HEK293 (cell line): ENCODE measurements around the gene WDR38.

Experiments
- CTCF ChIA-PET: fragments of 350-600 bp; formaldehyde crosslinking; extraction: SDS; loops from one replicate; lab custom pipeline; 2021; ENCODE audit warnings: antibody characterized with exemption; lab: Yijun Ruan, JAX
- POLR2A ChIA-PET: fragments of 300-600 bp; formaldehyde crosslinking; extraction: SDS; loops from one replicate; lab custom pipeline; 2020; ENCODE audit warnings: antibody characterized with exemption, inconsistent platforms; lab: Yijun Ruan, JAX
- H3K27ac ChIP-seq: fragments of 200-500 bp; sonication (Bioruptor generic); 2 replicates; pipeline ENCODE4 v1.5.1; 2014; ENCODE audit warnings: low read depth, low read length, control low read depth, inconsistent platforms; ENCODE audit errors: extremely low read depth
- H3K36me3 ChIP-seq, 2 experiments: fragments of 200-500 bp in 1 of 2; sonication (Bioruptor generic) in 1 of 2; 1 replicate in 1 of 2; 2 replicates in 1 of 2; pipeline ENCODE4 v1.5.1; 2014 to 2017; ENCODE audit warnings: inconsistent platforms in 2 of 2, low read length in 2 of 2; ENCODE audit not compliant: control insufficient read depth in 2 of 2, insufficient read depth in 1 of 2
- H3K4me1 ChIP-seq: fragments of 200-500 bp; sonication (Bioruptor generic); 2 replicates; pipeline ENCODE4 v1.5.1; 2014; ENCODE audit warnings: mild to moderate bottlenecking, low read length, inconsistent platforms; ENCODE audit not compliant: control insufficient read depth, insufficient read depth
- H3K4me3 ChIP-seq: 2 replicates; pipeline ENCODE4 v1.5.1; 2011; ENCODE audit warnings: low read depth, mild to moderate bottlenecking, control low read depth, low read length, moderate library complexity
- H3K9me3 ChIP-seq: fragments of 200-500 bp; sonication (Bioruptor generic); 2 replicates; pipeline ENCODE4 v1.5.1; 2014; ENCODE audit warnings: low read depth, low read length, inconsistent platforms; ENCODE audit not compliant: control insufficient read depth, insufficient read depth
- EGR2 ChIP-seq: fragments of 450-650 bp; formaldehyde crosslinking; IDR thresholded peaks from 2 replicates; pipeline ENCODE4 v1.5.1; 2016; ENCODE audit warnings: low read depth, missing biosample characterization, missing genetic modification characterization
- KLF10 ChIP-seq: fragments of 450-650 bp; IDR thresholded peaks from 2 replicates; pipeline ENCODE4 v1.5.1; 2018; ENCODE audit warnings: missing biosample characterization, mild to moderate bottlenecking, missing genetic modification characterization
- MZF1 ChIP-seq: fragments of 450-650 bp; formaldehyde crosslinking; IDR thresholded peaks from 2 replicates; pipeline ENCODE4 v1.5.1; 2017; ENCODE audit warnings: missing biosample characterization, missing genetic modification characterization, borderline replicate concordance
- ZBTB1 ChIP-seq: fragments of 450-650 bp; formaldehyde crosslinking; IDR thresholded peaks from 2 replicates; pipeline ENCODE4 v1.5.1; 2016; ENCODE audit warnings: missing biosample characterization, missing genetic modification characterization
- ZFHX2 ChIP-seq: fragments of 450-650 bp; formaldehyde crosslinking; conservative IDR thresholded peaks from 2 replicates; pipeline ENCODE4 v1.5.1; 2016; ENCODE audit warnings: missing biosample characterization, missing genetic modification characterization
- ZNF169 ChIP-seq: fragments of 450-650 bp; formaldehyde crosslinking; IDR thresholded peaks from 2 replicates; pipeline ENCODE4 v1.5.1; 2016; ENCODE audit warnings: missing biosample characterization, missing genetic modification characterization
- ZNF514 ChIP-seq: fragments of 450-650 bp; formaldehyde crosslinking; IDR thresholded peaks from 2 replicates; pipeline ENCODE4 v1.5.1; 2016; ENCODE audit warnings: missing biosample characterization, missing genetic modification characterization
- ZNF600 ChIP-seq: fragments of 450-650 bp; formaldehyde crosslinking; IDR thresholded peaks from 2 replicates; pipeline ENCODE4 v1.5.1; 2016; ENCODE audit warnings: missing biosample characterization, missing genetic modification characterization
- ZNF623 ChIP-seq: fragments of 450-650 bp; formaldehyde crosslinking; IDR thresholded peaks from 2 replicates; pipeline ENCODE4 v1.5.1; 2016; ENCODE audit warnings: missing biosample characterization, missing genetic modification characterization
- ZNF626 ChIP-seq: fragments of 450-650 bp; sonication (Bioruptor Pico); formaldehyde crosslinking; IDR thresholded peaks from 2 replicates; pipeline ENCODE4 v1.5.1; 2018; ENCODE audit warnings: missing biosample characterization, missing genetic modification characterization, inconsistent platforms
- ZNF785 ChIP-seq: fragments of 450-650 bp; formaldehyde crosslinking; IDR thresholded peaks from 2 replicates; pipeline ENCODE4 v1.5.1; 2016; ENCODE audit warnings: missing biosample characterization, missing genetic modification characterization
- TF ChIP-seq, protein P1 (sequence below): fragments of 450-650 bp; formaldehyde crosslinking; conservative IDR thresholded peaks from 2 replicates; pipeline ENCODE4 v1.5.1; 2016; ENCODE audit warnings: low read depth, missing biosample characterization, missing genetic modification characterization
- TF ChIP-seq, protein P2 (sequence below): fragments of 450-650 bp; formaldehyde crosslinking; IDR thresholded peaks from 2 replicates; pipeline ENCODE4 v1.5.1; 2016; ENCODE audit warnings: missing biosample characterization, missing genetic modification characterization
- TF ChIP-seq, protein P3 (sequence below): fragments of 450-650 bp; formaldehyde crosslinking; IDR thresholded peaks from 2 replicates; pipeline ENCODE4 v1.5.1; 2017; ENCODE audit warnings: missing biosample characterization, missing genetic modification characterization
- TF ChIP-seq, protein P4 (sequence below): fragments of 450-650 bp; formaldehyde crosslinking; IDR thresholded peaks from 2 replicates; pipeline ENCODE4 v1.5.1; 2017; ENCODE audit warnings: missing biosample characterization, missing genetic modification characterization
- TF ChIP-seq, protein P5 (sequence below): fragments of 450-650 bp; formaldehyde crosslinking; IDR thresholded peaks from 2 replicates; pipeline ENCODE4 v1.5.1; 2016; ENCODE audit warnings: missing biosample characterization, missing genetic modification characterization
- TF ChIP-seq, protein P6 (sequence below): fragments of 450-650 bp; formaldehyde crosslinking; IDR thresholded peaks from 2 replicates; pipeline ENCODE4 v1.5.1; 2016; ENCODE audit warnings: missing biosample characterization, missing genetic modification characterization, borderline replicate concordance

Gene WDR38

DNA sequence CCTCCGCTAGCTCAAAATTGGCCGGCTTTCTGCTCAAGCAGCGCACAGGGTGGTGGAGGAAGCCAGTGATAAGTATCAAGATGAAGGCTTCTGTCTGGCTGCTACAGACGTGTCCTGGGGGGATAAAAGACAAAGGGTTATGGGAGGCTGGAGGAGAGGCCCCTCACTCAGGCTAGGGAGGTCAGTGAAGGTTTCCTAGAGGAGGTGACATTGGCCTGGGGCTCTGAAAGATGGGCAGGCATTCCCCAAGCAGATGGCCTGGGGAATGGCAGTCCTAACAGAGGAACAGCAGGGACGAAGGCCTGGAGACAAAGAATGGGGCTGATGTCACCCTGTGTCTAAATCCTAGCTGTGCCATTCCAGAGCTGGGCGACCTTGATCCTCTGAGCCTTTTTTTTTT is 44.0 kb upstream of the WDR38 start:
- ChIA-PET POLR2A (interaction anchor here (1.5 kb wide), 1 partner anchor 10 kb away, joined by 5 read pairs; no protein-coding TSS in a partner anchor), CTCF (interaction anchor here (0.6 to 10.0 kb wide), 4 partner anchors 13 to 390 kb away, joined by 4 to 97 read pairs (median 42); partner anchors contain the start of genes NR6A1, OLFML2A and WDR38)
- H3K27ac ChIP-seq: no peak overlapping the region

DNA sequence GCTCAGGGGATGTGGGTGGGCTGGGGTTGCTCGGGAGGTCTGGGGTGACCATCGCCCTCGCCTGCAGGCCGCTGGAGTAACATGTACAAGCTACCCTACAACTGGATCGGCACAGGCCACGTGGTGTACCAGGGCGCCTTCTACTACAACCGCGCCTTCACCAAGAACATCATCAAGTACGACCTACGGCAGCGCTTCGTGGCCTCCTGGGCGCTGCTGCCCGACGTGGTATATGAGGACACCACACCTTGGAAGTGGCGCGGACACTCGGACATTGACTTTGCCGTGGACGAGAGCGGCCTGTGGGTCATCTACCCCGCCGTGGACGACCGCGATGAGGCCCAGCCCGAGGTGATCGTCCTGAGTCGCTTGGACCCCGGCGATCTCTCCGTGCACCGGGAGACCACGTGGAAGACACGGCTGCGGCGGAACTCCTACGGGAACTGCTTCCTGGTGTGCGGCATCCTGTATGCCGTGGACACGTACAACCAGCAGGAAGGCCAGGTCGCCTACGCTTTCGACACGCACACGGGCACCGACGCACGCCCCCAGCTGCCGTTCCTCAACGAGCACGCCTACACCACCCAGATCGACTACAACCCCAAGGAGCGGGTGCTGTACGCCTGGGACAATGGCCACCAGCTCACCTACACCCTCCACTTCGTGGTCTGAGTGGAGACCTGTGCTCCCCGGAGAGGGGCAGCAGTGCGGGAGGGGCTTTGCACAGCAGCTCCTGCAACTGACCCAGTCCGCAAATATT is 43.3 kb upstream of the WDR38 start:
- ChIA-PET CTCF (interaction anchor here (0.6 to 10.0 kb wide), 6 partner anchors 15 to 391 kb away, joined by 3 to 97 read pairs (median 6); partner anchors contain the start of genes NR6A1, OLFML2A and WDR38), POLR2A (interaction anchor here (0.7 to 3.0 kb wide), 10 partner anchors 9 to 47 kb away, joined by 3 to 12 read pairs (median 6); partner anchors contain the start of genes NR6A1, OLFML2A and WDR38)
- Histone ChIP-seq H3K4me3 (no peak overlapping the region), H3K36me3 (no peaks in the 10 kb centered on the region), H3K4me1 (0 out of 2 replicates have a peak, but pooled peaks cover 3% of the 10 kb centered on the region), H3K27ac (no peak overlapping the region), H3K9me3 (no peaks in the 10 kb centered on the region)
- TF ChIP-seq, protein P1, sequence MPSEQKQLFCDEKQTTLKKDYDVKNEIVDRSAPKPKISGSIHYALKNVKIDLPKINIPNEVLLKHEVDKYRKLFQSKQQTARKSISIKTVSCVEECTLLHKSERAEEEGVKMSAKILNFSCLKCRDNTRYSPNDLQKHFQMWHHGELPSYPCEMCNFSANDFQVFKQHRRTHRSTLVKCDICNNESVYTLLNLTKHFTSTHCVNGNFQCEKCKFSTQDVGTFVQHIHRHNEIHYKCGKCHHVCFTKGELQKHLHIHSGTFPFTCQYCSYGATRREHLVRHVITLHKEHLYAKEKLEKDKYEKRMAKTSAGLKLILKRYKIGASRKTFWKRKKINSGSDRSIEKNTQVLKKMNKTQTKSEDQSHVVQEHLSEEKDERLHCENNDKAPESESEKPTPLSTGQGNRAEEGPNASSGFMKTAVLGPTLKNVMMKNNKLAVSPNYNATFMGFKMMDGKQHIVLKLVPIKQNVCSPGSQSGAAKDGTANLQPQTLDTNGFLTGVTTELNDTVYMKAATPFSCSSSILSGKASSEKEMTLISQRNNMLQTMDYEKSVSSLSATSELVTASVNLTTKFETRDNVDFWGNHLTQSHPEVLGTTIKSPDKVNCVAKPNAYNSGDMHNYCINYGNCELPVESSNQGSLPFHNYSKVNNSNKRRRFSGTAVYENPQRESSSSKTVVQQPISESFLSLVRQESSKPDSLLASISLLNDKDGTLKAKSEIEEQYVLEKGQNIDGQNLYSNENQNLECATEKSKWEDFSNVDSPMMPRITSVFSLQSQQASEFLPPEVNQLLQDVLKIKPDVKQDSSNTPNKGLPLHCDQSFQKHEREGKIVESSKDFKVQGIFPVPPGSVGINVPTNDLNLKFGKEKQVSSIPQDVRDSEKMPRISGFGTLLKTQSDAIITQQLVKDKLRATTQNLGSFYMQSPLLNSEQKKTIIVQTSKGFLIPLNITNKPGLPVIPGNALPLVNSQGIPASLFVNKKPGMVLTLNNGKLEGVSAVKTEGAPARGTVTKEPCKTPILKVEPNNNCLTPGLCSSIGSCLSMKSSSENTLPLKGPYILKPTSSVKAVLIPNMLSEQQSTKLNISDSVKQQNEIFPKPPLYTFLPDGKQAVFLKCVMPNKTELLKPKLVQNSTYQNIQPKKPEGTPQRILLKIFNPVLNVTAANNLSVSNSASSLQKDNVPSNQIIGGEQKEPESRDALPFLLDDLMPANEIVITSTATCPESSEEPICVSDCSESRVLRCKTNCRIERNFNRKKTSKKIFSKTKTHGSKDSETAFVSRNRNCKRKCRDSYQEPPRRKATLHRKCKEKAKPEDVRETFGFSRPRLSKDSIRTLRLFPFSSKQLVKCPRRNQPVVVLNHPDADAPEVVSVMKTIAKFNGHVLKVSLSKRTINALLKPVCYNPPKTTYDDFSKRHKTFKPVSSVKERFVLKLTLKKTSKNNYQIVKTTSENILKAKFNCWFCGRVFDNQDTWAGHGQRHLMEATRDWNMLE (tag by site-specific recombination): no peak
- no peak for TF ChIP-seq ZNF514 (tag by site-specific recombination)
- no peak for TF ChIP-seq ZNF600 (tag by site-specific recombination)
- TF ChIP-seq, protein P2, sequence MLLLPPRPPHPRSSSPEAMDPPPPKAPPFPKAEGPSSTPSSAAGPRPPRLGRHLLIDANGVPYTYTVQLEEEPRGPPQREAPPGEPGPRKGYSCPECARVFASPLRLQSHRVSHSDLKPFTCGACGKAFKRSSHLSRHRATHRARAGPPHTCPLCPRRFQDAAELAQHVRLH (tag by site-specific recombination): no peak
- no peak for TF ChIP-seq KLF10 (tag by site-specific recombination)
- no peak for TF ChIP-seq ZNF785 (tag by site-specific recombination)
- TF ChIP-seq, protein P3, sequence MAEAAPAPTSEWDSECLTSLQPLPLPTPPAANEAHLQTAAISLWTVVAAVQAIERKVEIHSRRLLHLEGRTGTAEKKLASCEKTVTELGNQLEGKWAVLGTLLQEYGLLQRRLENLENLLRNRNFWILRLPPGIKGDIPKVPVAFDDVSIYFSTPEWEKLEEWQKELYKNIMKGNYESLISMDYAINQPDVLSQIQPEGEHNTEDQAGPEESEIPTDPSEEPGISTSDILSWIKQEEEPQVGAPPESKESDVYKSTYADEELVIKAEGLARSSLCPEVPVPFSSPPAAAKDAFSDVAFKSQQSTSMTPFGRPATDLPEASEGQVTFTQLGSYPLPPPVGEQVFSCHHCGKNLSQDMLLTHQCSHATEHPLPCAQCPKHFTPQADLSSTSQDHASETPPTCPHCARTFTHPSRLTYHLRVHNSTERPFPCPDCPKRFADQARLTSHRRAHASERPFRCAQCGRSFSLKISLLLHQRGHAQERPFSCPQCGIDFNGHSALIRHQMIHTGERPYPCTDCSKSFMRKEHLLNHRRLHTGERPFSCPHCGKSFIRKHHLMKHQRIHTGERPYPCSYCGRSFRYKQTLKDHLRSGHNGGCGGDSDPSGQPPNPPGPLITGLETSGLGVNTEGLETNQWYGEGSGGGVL (tag by site-specific recombination): no peak
- no peak for TF ChIP-seq ZBTB1 (tag by site-specific recombination)
- TF ChIP-seq, protein P4, sequence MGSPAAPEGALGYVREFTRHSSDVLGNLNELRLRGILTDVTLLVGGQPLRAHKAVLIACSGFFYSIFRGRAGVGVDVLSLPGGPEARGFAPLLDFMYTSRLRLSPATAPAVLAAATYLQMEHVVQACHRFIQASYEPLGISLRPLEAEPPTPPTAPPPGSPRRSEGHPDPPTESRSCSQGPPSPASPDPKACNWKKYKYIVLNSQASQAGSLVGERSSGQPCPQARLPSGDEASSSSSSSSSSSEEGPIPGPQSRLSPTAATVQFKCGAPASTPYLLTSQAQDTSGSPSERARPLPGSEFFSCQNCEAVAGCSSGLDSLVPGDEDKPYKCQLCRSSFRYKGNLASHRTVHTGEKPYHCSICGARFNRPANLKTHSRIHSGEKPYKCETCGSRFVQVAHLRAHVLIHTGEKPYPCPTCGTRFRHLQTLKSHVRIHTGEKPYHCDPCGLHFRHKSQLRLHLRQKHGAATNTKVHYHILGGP (tag by site-specific recombination): no peak
- no peak for TF ChIP-seq ZNF169 (tag by site-specific recombination)
- peak; percentile 56 for TF ChIP-seq ZFHX2 (tag by site-specific recombination)
- TF ChIP-seq EGR2 (tag by site-specific recombination): peak; percentile 33; the same call in 1 of the 2 replicates
- TF ChIP-seq, protein P5, sequence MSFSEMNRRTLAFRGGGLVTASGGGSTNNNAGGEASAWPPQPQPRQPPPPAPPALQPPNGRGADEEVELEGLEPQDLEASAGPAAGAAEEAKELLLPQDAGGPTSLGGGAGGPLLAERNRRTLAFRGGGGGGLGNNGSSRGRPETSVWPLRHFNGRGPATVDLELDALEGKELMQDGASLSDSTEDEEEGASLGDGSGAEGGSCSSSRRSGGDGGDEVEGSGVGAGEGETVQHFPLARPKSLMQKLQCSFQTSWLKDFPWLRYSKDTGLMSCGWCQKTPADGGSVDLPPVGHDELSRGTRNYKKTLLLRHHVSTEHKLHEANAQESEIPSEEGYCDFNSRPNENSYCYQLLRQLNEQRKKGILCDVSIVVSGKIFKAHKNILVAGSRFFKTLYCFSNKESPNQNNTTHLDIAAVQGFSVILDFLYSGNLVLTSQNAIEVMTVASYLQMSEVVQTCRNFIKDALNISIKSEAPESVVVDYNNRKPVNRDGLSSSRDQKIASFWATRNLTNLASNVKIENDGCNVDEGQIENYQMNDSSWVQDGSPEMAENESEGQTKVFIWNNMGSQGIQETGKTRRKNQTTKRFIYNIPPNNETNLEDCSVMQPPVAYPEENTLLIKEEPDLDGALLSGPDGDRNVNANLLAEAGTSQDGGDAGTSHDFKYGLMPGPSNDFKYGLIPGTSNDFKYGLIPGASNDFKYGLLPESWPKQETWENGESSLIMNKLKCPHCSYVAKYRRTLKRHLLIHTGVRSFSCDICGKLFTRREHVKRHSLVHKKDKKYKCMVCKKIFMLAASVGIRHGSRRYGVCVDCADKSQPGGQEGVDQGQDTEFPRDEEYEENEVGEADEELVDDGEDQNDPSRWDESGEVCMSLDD (tag by site-specific recombination): no peak

More for the DNA sequence above, 44.0 kb upstream of the WDR38 start:
- H3K9me3 ChIP-seq: no peaks in the 10 kb centered on the region
- H3K36me3 ChIP-seq: no peaks in the 10 kb centered on the region
- H3K4me1 ChIP-seq: 0 out of 2 replicates have a peak, but pooled peaks cover 3% of the 10 kb centered on the region
- TF ChIP-seq ZNF785 (tag by site-specific recombination): no peak
- TF ChIP-seq, protein P6, sequence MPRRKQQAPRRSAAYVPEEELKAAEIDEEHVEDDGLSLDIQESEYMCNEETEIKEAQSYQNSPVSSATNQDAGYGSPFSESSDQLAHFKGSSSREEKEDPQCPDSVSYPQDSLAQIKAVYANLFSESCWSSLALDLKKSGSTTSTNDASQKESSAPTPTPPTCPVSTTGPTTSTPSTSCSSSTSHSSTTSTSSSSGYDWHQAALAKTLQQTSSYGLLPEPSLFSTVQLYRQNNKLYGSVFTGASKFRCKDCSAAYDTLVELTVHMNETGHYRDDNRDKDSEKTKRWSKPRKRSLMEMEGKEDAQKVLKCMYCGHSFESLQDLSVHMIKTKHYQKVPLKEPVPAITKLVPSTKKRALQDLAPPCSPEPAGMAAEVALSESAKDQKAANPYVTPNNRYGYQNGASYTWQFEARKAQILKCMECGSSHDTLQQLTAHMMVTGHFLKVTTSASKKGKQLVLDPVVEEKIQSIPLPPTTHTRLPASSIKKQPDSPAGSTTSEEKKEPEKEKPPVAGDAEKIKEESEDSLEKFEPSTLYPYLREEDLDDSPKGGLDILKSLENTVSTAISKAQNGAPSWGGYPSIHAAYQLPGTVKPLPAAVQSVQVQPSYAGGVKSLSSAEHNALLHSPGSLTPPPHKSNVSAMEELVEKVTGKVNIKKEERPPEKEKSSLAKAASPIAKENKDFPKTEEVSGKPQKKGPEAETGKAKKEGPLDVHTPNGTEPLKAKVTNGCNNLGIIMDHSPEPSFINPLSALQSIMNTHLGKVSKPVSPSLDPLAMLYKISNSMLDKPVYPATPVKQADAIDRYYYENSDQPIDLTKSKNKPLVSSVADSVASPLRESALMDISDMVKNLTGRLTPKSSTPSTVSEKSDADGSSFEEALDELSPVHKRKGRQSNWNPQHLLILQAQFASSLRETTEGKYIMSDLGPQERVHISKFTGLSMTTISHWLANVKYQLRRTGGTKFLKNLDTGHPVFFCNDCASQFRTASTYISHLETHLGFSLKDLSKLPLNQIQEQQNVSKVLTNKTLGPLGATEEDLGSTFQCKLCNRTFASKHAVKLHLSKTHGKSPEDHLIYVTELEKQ (tag by site-specific recombination): no peak
- no peak for TF ChIP-seq MZF1 (tag by site-specific recombination)
- no peak for TF ChIP-seq ZNF623 (tag by site-specific recombination)
- TF ChIP-seq ZNF626 (tag by site-specific recombination): no peak
- no peak overlapping the region for H3K4me3 ChIP-seq
